GM23338 (cell line): ENCODE results near the gene BRSK2.

Experiments
- CREB1 ChIP-seq: fragments of 250-450 bp; sonication (Bioruptor Pico); IDR thresholded peaks from 2 replicates; pipeline ENCODE4 v1.5.0; 2020; ENCODE audit warnings: low read depth, mild to moderate bottlenecking, moderate library complexity
- EZH2 ChIP-seq: fragments of 200-600 bp; sonication (generic); IDR thresholded peaks from one replicate; pipeline ENCODE4 v1.8.0; 2017; ENCODE audit warnings: antibody characterized with exemption, mild to moderate bottlenecking, low read depth; ENCODE audit not compliant: unreplicated experiment
- EZH2phosphoT487 ChIP-seq: fragments of 200-600 bp; sonication (generic); IDR thresholded peaks from one replicate; pipeline ENCODE4 v1.8.1; 2018; ENCODE audit warnings: antibody characterized with exemption; ENCODE audit not compliant: unreplicated experiment
- JUNB ChIP-seq: IDR thresholded peaks from one replicate; pipeline ENCODE4 v1.6.1; 2016; ENCODE audit warnings: antibody characterized with exemption; ENCODE audit not compliant: unreplicated experiment
- POLR2AphosphoS5 ChIP-seq: IDR thresholded peaks from 2 replicates; pipeline ENCODE4 v1.6.1; 2016; ENCODE audit warnings: antibody characterized with exemption, low read depth
- ZNF114 ChIP-seq: fragments of 250-450 bp; sonication (Bioruptor Pico); IDR thresholded peaks from 2 replicates; pipeline ENCODE4 v1.5.0; 2020; ENCODE audit warnings: mild to moderate bottlenecking, moderate library complexity
- ZNF331 ChIP-seq: fragments of 250-450 bp; sonication (Bioruptor Pico); IDR thresholded peaks from 2 replicates; pipeline ENCODE4 v1.5.0; 2020; ENCODE audit warnings: low read depth, mild to moderate bottlenecking, moderate library complexity
- TF ChIP-seq, protein P1 (sequence below): IDR thresholded peaks from one replicate; pipeline ENCODE4 v1.6.1; 2018; ENCODE audit warnings: antibody characterized with exemption; ENCODE audit not compliant: unreplicated experiment
- TF ChIP-seq, protein P2 (sequence below), 2 experiments: fragments of 200-600 bp in 1 of 2; sonication (generic) in 1 of 2; conservative IDR thresholded peaks; 2 replicates each; pipeline versions ENCODE4 v1.5.1 to v1.6.1; 2016 to 2017; ENCODE audit warnings: antibody characterized with exemption in 2 of 2, low read depth in 2 of 2, mild to moderate bottlenecking in 2 of 2, moderate library complexity in 1 of 2
- TF ChIP-seq, protein P3 (sequence below): IDR thresholded peaks from 2 replicates; pipeline ENCODE4 v1.6.1; 2016; ENCODE audit warnings: antibody characterized with exemption
- TF ChIP-seq, protein P4 (sequence below): fragments of 250-450 bp; sonication (Bioruptor Pico); IDR thresholded peaks from 2 replicates; pipeline ENCODE4 v1.5.0; 2020; ENCODE audit warnings: mild to moderate bottlenecking, moderate library complexity

DNA sequence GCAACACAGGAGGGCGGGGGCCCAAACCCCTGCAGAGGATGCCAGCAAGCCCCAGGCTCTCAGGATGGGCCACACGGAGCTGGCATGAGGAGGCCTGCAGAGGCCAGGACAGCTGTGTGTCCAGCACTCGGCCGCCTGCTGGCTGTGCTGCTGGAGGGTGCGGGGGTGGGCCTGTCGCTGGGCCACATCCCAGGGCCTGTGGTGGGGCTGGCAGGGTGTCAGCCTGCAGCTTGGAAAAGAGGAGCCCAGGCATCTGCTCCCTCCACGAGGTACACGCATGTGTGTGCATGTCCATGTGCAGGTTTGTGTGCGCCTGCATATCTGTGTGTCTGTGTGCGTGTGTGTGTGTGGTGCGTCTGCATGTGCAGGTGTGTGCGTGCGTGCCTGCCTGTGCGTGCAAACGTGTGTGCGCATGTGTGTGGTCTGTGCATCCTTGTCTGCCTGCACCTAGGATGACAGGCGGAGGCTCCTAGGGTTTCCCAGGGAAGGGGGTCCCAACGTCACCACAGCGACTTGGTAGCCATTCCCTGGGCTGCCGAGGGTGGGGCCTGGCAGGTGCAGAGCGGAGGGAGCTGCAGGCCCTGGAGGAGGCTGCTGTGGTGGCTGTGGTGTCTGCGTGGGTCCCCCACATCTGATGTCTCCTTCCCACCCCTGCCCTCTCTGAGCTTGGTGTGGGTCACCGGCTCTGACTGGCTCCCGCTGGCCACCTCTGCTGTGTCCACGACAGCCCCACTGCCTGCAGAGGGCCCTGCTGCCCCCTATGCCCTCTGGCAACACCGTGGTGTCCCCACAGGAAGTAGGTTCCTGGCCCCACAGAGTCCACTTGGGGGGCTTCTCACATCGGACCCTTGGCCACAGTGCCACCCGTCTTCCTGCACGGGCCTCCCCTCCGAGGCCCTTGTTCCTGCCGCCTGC, 17.1 kb downstream of the BRSK2 start:
- TF ChIP-seq, protein P1, sequence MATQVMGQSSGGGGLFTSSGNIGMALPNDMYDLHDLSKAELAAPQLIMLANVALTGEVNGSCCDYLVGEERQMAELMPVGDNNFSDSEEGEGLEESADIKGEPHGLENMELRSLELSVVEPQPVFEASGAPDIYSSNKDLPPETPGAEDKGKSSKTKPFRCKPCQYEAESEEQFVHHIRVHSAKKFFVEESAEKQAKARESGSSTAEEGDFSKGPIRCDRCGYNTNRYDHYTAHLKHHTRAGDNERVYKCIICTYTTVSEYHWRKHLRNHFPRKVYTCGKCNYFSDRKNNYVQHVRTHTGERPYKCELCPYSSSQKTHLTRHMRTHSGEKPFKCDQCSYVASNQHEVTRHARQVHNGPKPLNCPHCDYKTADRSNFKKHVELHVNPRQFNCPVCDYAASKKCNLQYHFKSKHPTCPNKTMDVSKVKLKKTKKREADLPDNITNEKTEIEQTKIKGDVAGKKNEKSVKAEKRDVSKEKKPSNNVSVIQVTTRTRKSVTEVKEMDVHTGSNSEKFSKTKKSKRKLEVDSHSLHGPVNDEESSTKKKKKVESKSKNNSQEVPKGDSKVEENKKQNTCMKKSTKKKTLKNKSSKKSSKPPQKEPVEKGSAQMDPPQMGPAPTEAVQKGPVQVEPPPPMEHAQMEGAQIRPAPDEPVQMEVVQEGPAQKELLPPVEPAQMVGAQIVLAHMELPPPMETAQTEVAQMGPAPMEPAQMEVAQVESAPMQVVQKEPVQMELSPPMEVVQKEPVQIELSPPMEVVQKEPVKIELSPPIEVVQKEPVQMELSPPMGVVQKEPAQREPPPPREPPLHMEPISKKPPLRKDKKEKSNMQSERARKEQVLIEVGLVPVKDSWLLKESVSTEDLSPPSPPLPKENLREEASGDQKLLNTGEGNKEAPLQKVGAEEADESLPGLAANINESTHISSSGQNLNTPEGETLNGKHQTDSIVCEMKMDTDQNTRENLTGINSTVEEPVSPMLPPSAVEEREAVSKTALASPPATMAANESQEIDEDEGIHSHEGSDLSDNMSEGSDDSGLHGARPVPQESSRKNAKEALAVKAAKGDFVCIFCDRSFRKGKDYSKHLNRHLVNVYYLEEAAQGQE, result no peak
- TF ChIP-seq, protein P2, sequence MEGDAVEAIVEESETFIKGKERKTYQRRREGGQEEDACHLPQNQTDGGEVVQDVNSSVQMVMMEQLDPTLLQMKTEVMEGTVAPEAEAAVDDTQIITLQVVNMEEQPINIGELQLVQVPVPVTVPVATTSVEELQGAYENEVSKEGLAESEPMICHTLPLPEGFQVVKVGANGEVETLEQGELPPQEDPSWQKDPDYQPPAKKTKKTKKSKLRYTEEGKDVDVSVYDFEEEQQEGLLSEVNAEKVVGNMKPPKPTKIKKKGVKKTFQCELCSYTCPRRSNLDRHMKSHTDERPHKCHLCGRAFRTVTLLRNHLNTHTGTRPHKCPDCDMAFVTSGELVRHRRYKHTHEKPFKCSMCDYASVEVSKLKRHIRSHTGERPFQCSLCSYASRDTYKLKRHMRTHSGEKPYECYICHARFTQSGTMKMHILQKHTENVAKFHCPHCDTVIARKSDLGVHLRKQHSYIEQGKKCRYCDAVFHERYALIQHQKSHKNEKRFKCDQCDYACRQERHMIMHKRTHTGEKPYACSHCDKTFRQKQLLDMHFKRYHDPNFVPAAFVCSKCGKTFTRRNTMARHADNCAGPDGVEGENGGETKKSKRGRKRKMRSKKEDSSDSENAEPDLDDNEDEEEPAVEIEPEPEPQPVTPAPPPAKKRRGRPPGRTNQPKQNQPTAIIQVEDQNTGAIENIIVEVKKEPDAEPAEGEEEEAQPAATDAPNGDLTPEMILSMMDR (conservative IDR thresholded peaks at IDR 0.05; ENCODE audit: low read depth in 2 of 2), result no peak
- TF ChIP-seq ZNF114 (no peak), EZH2 (no peak), EZH2phosphoT487 (no peak), POLR2AphosphoS5 (no peak), JUNB (no peak), ZNF331 (no peak), CREB1 (CRISPR knock-in tag) (no peak)
- TF ChIP-seq, protein P3, sequence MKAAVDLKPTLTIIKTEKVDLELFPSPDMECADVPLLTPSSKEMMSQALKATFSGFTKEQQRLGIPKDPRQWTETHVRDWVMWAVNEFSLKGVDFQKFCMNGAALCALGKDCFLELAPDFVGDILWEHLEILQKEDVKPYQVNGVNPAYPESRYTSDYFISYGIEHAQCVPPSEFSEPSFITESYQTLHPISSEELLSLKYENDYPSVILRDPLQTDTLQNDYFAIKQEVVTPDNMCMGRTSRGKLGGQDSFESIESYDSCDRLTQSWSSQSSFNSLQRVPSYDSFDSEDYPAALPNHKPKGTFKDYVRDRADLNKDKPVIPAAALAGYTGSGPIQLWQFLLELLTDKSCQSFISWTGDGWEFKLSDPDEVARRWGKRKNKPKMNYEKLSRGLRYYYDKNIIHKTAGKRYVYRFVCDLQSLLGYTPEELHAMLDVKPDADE, result no peak
- TF ChIP-seq, protein P4, sequence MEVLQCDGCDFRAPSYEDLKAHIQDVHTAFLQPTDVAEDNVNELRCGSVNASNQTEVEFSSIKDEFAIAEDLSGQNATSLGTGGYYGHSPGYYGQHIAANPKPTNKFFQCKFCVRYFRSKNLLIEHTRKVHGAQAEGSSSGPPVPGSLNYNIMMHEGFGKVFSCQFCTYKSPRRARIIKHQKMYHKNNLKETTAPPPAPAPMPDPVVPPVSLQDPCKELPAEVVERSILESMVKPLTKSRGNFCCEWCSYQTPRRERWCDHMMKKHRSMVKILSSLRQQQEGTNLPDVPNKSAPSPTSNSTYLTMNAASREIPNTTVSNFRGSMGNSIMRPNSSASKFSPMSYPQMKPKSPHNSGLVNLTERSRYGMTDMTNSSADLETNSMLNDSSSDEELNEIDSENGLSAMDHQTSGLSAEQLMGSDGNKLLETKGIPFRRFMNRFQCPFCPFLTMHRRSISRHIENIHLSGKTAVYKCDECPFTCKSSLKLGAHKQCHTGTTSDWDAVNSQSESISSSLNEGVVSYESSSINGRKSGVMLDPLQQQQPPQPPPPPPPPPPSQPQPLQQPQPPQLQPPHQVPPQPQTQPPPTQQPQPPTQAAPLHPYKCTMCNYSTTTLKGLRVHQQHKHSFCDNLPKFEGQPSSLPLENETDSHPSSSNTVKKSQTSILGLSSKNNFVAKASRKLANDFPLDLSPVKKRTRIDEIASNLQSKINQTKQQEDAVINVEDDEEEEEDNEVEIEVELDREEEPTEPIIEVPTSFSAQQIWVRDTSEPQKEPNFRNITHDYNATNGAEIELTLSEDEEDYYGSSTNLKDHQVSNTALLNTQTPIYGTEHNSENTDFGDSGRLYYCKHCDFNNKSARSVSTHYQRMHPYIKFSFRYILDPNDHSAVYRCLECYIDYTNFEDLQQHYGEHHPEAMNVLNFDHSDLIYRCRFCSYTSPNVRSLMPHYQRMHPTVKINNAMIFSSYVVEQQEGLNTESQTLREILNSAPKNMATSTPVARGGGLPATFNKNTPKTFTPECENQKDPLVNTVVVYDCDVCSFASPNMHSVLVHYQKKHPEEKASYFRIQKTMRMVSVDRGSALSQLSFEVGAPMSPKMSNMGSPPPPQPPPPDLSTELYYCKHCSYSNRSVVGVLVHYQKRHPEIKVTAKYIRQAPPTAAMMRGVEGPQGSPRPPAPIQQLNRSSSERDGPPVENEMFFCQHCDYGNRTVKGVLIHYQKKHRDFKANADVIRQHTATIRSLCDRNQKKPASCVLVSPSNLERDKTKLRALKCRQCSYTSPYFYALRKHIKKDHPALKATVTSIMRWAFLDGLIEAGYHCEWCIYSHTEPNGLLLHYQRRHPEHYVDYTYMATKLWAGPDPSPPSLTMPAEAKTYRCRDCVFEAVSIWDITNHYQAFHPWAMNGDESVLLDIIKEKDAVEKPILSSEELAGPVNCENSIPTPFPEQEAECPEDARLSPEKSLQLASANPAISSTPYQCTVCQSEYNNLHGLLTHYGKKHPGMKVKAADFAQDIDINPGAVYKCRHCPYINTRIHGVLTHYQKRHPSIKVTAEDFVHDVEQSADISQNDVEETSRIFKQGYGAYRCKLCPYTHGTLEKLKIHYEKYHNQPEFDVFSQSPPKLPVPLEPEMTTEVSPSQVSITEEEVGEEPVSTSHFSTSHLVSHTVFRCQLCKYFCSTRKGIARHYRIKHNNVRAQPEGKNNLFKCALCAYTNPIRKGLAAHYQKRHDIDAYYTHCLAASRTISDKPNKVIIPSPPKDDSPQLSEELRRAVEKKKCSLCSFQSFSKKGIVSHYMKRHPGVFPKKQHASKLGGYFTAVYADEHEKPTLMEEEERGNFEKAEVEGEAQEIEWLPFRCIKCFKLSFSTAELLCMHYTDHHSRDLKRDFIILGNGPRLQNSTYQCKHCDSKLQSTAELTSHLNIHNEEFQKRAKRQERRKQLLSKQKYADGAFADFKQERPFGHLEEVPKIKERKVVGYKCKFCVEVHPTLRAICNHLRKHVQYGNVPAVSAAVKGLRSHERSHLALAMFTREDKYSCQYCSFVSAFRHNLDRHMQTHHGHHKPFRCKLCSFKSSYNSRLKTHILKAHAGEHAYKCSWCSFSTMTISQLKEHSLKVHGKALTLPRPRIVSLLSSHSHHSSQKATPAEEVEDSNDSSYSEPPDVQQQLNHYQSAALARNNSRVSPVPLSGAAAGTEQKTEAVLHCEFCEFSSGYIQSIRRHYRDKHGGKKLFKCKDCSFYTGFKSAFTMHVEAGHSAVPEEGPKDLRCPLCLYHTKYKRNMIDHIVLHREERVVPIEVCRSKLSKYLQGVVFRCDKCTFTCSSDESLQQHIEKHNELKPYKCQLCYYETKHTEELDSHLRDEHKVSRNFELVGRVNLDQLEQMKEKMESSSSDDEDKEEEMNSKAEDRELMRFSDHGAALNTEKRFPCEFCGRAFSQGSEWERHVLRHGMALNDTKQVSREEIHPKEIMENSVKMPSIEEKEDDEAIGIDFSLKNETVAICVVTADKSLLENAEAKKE (CRISPR knock-in tag), result no peak
